Fibroblast of skin of scalp (primary cell): Measurements from ENCODE around the gene WDR41.
"Not testable (repeated sequence)": the region's sequence is repeated elsewhere in the genome, so short reads cannot be mapped to it uniquely, and the experiment has no call there.

Experiments
- DNase-seq: peaks from one replicate; pipeline ENCODE4 v3.0.0-alpha.2; 2013

WDR41 gene

GRCh38 chr5:77400645-77401044 lies 91.5 kb downstream of the WDR41 start:
- peak; percentile 34 for DNase-seq

DNA sequence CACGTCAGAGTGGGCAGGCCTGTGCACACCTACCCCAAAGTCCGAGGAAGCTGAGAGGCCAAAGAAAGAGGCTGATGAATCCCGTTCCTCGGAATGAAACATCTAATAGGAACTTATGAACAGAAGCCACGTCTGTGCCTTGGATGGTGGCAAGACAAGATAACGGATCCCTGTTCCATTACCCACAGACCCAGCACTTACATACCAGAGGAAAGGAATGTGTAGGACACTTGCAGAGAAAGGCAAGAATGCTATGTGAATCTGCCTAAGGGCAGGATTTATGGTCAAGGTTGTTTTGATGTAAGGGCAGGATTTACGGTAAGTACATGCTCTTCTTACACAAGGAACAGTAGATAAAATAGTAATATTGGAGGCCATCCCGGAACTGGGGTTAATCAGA lies 93.2 kb downstream of the WDR41 start:
- peak; percentile 12 for DNase-seq

DNA sequence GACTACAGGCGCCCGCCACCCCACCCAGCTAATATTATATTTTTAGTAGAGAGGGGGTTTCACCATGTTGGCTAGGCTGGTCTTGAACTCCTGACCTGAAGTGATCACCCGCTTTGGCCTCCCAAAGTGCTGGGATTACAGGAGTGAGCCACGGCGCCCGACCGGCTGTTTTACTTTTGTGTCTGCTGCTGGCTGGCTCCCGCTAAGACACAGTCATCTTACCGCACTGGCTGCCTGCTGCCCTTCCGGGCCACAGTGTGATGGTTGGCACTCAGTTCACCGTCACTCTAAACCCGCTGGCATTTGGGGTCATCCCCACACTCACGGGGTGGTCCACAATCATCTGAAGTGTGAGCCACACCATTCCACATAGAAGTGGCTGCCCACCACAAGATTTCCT lies 93.7 kb downstream of the WDR41 start:
- no peak for DNase-seq

- DNase-seq: no peak
Measured at GRCh38 chr5:77397686-77398292, 94.3 kb downstream of the WDR41 start.

- DNase-seq: no peak
Measured at GRCh38 chr5:77396017-77396416, 96.1 kb downstream of the WDR41 start.

GRCh38 chr5:77394064-77394715 lies 97.9 kb downstream of the WDR41 start:
- DNase-seq: no peak

- DNase-seq: no peak
Measured at GRCh38 chr5:77391240-77391765, 100.8 kb downstream of the WDR41 start.

GRCh38 chr5:77390795-77391194 lies 101.3 kb downstream of the WDR41 start:
- peak; percentile 50 for DNase-seq

GRCh38 chr5:77390221-77390620 lies 101.9 kb downstream of the WDR41 start:
- DNase-seq: no peak

DNA sequence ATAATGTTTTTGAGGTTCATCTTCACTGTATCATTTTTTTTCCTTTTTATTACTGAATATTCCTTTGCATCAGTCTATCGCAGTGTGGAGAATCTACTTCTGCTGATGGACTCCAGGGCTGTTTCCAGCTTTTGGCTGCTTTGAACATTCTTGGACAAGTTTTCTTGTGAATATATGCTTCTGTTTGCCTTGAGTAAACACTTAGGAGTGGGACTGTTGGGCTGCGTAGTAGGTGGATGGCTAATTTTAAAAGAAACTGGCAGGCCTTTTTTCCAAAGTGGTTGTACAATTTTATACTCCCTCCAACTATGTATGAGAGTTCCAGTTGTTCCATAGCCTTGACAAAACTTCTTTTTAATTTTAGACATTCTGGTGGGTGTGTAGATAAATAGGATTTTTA lies 102.4 kb downstream of the WDR41 start:
- no peak for DNase-seq

- DNase-seq: not testable (repeated sequence)
Measured at GRCh38 chr5:77386340-77386739, 105.8 kb downstream of the WDR41 start.

- not testable (repeated sequence) for DNase-seq
Measured at GRCh38 chr5:77383336-77383735, 108.8 kb downstream of the WDR41 start.
